ENCODE results near the gene TCF7L2.

The TCF7L2 gene

DNA sequence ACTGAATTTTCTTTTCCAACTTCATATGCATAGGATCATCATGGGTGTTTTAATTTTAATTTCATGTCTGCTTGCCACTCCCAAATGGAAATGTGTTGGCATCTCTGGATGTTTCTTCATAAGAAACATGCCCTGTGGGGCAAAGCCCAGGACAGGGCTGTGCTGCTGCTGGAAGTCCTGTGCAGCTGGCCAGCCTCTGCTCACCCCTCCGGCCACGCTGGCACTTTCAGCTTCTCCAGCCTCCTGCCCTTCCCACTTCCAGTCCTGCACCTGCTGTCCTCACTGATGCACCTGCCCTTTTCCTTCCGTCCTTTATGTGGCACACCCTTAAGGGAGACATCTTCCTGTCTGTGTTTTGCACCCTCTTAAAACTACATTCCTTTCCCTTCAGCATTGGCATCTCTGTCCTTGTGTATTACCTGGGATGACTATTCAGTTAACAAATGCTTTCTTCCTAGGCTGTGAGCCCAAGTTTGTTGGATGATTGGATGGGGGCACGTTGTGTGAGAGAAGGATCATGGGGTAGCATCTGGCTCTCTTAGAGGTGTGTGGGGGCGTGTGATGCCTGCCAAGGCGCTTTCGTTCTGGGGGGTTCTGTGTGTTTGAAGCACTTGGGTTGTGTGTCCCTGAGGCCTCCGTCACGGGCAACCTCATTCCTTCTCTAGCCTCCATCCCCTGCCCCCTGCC lies 56.8 kb downstream of the TCF7L2 start:
- DNase-seq (ENCODE audit: extremely low read depth, low read depth) = no peak
- TF ChIP-seq, protein P1, sequence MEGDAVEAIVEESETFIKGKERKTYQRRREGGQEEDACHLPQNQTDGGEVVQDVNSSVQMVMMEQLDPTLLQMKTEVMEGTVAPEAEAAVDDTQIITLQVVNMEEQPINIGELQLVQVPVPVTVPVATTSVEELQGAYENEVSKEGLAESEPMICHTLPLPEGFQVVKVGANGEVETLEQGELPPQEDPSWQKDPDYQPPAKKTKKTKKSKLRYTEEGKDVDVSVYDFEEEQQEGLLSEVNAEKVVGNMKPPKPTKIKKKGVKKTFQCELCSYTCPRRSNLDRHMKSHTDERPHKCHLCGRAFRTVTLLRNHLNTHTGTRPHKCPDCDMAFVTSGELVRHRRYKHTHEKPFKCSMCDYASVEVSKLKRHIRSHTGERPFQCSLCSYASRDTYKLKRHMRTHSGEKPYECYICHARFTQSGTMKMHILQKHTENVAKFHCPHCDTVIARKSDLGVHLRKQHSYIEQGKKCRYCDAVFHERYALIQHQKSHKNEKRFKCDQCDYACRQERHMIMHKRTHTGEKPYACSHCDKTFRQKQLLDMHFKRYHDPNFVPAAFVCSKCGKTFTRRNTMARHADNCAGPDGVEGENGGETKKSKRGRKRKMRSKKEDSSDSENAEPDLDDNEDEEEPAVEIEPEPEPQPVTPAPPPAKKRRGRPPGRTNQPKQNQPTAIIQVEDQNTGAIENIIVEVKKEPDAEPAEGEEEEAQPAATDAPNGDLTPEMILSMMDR (IDR thresholded peaks at IDR 0.05; ENCODE audit: low read depth, low read length, missing control alignments) = no peak
- H3K4me3 ChIP-seq (replicated peaks; ENCODE audit: low read depth, low read length) = no peak overlapping the region

GRCh38 chr10:113007343-113007771 lies 57.3 kb downstream of the TCF7L2 start:
- no peak for DNase-seq (ENCODE audit: extremely low read depth, low read depth)
- TF ChIP-seq, protein P1 (IDR thresholded peaks at IDR 0.05; ENCODE audit: low read depth, low read length, missing control alignments) = no peak
- H3K4me3 ChIP-seq (replicated peaks; ENCODE audit: low read depth, low read length) = no peak overlapping the region

GRCh38 chr10:113007821-113008220 lies 57.8 kb downstream of the TCF7L2 start:
- TF ChIP-seq, protein P1 (IDR thresholded peaks at IDR 0.05; ENCODE audit: low read depth, low read length, missing control alignments) = no peak
- DNase-seq (ENCODE audit: extremely low read depth, low read depth) = no peak
- no peak overlapping the region for H3K4me3 ChIP-seq (replicated peaks; ENCODE audit: low read depth, low read length)

DNA sequence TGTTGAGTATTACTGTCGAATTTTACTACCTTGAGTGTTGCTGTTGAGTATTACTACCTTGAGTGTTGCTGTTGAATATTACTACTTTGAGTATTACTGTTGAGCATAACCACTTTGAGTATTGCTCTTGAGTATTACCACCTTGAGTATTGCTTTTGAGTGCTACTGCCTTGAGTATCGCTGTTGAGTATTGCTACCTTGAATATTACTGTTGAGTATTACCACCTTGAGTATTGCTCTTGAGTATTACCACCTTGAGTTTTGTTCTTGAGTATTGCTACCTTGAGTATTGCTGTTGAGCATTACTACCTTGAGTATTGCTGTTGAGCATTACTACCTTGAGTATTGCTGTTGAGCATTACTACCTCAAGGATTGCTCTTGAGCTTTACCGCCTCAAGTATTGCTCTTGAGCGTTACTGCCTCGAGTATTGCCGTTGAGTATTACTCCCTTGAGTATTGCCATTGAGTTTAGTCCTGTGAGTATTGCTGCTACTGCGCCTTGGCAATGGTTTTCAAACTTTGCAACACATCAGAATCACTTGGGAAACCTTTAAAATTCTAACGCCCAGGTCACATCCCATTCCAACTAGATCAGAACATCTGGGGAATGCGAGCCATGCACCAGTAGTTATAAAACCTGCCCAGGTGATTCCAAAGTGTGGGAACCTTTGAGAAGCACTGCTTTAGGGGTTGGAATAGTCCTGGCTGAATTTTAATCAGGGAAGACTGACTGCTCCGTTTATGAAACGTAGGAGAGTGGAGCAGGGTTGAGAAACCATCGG lies 61.7 kb downstream of the TCF7L2 start:
- DNase-seq (ENCODE audit: extremely low read depth, low read depth) = no peak
- no peak overlapping the region for H3K4me3 ChIP-seq (replicated peaks; ENCODE audit: low read depth, low read length)
- TF ChIP-seq, protein P1 (IDR thresholded peaks at IDR 0.05; ENCODE audit: low read depth, low read length, missing control alignments) = no peak

- no peak for DNase-seq (ENCODE audit: extremely low read depth, low read depth)
- TF ChIP-seq, protein P1 (IDR thresholded peaks at IDR 0.05; ENCODE audit: low read depth, low read length, missing control alignments) = no peak
These were observed 65.2 kb downstream of the TCF7L2 start for GRCh38 chr10:113015201-113015600.

DNA sequence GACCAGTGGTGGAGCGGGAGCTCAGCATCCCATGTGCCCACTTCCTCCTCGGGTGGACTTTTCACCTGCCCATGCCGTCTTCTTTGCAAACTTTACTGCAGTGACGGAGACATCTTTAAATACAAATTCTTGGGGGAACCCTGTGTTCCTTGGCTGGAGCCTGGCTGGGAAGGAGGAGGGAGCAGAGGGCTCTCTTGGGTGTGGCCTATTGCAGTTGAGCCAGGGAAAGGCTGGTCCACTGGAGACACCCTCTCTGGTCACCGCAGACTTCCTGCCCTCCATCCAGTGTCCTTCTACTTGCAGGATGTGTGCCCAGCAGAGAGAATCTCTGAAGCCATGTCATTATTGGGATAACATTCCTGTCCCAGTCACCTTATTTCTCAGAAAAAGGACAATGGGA lies 67.3 kb downstream of the TCF7L2 start:
- H3K4me3 ChIP-seq (replicated peaks; ENCODE audit: low read depth, low read length) = no peak overlapping the region
- TF ChIP-seq, protein P1 (IDR thresholded peaks at IDR 0.05; ENCODE audit: low read depth, low read length, missing control alignments) = no peak
- DNase-seq (ENCODE audit: extremely low read depth, low read depth) = no peak

More at GRCh38 chr10:113015201-113015600, 65.2 kb downstream of the TCF7L2 start:
- no peak overlapping the region for H3K4me3 ChIP-seq (replicated peaks; ENCODE audit: low read depth, low read length)

Data from HFF-Myc (cell line).